ENCODE data around the gene SSX2IP.
A peak's percentile ranks its signal among the peaks of the same experiment; 100 is the strongest.

SSX2IP gene

DNA sequence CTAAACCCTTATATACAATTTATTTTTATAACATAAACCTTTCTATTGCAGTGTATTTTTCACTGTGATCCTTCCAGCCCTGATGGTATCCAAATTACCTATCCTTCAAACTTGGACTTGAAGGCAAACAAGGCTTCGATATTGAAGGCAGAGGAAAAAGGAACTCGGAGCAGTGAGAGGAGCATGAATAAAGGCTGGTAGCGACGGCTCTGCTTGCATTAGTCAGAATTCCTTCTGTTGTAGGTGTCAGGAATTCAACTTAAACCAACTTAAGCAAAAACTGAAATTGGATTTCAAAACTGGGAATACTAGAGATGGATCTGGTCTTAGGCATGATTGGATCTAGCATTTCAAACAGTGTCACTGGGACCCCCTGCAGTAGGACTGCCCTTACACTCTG lies 17.8 kb upstream of the SSX2IP start:
- no peak for DNase-seq

GRCh38 chr1:84705513-84705912 lies 15.3 kb upstream of the SSX2IP start:
- no peak for DNase-seq

GRCh38 chr1:84704872-84705417 lies 14.7 kb upstream of the SSX2IP start:
- peak; percentile 61 to 63 for DNase-seq

- no peak for DNase-seq
Observed at GRCh38 chr1:84703431-84703830, 13.2 kb upstream of the SSX2IP start.

GRCh38 chr1:84702143-84702542 lies 11.9 kb upstream of the SSX2IP start:
- no peak for DNase-seq

GRCh38 chr1:84701376-84701775 lies 11.1 kb upstream of the SSX2IP start:
- DNase-seq: no peak

GRCh38 chr1:84700070-84700469 lies 9.8 kb upstream of the SSX2IP start:
- DNase-seq: peak; percentile 26 to 49

DNA sequence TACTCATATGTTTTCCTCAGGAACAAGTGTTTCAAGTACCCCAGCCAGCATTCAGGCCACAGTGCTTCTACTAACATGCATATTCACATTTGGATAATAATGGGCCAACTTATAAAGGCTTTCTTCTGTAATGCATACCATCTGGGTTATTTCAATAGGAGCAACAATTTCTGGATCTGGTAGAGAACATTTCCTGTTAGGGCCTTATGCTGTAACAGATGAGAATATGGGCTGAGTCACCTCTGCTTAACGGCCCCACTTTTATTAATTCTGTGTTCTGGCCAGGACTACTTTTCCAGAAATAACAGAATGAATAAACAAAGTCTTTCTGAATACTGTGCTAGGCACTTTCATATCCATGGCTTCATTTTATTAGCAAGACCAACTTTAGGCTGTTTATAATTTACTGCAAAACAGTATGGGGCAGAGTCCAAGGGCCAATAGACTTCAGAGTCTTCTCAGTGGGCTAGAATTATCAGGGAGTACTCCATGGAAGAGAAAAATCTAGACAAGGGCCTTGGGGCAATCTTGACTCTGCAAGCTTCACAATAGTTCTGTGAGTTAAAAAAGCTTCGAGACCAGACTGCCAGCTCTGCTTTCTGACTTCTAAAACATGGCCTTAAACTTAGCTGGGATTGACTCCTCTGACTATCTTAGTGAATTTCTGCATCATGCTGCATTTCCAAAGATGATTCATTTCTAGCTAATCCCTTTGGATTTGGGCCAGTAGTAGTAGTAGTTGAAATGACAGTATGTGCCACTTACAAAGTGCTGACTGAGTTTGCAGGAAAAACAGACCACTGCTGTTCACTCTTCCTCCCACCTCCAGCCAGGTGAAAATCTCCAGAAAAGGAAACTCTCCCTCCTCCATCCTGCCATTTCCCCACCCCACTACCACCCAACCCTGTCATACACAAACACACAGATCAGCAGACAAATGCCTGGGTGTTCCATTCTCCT lies 8.2 kb upstream of the SSX2IP start:
- DNase-seq: no peak

DNA sequence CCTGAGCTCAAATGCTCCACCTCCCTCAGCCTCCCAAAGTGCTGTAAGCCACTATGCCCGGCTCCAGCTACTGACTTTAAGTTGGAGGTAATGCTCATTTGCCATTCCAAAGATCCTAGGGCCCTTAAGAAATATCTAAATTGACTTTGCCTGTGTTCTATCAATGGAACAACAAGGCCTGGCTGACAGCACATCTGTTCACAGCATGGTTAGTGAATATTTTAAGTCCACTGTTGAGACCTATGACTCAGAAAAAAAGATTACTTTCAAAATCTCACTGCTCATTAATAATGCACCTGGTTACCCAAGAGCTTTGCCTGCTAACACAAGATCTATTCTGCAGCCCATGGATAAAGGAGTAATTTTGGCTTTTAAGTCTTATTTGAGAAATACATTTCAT lies 3.5 kb upstream of the SSX2IP start:
- DNase-seq: no peak

GRCh38 chr1:84693005-84693404 lies 2.7 kb upstream of the SSX2IP start:
- peak in 1 of 2 experiments; percentile 10 for DNase-seq

DNA sequence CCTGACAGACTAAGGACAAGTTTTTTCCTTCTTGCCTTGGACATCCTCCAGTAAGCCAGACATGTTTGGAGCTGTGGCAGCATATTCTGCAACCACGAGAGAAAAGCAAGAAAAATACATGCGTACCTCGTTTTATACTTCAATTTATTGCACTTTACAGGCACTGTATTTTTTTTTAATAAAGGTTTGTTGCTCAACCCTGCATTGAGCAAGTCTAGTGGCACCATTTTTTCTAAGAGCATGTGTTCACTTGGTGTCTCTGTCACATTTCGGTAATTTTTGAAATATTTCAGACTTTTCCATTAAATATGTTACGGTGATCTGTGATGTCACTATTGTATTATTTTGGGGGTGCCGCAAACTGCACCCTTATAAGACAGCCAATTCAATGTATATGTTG lies 2.1 kb upstream of the SSX2IP start:
- DNase-seq: no peak

GRCh38 chr1:84691122-84691783 lies 992 bp upstream of the SSX2IP start:
- no peak for DNase-seq

DNA sequence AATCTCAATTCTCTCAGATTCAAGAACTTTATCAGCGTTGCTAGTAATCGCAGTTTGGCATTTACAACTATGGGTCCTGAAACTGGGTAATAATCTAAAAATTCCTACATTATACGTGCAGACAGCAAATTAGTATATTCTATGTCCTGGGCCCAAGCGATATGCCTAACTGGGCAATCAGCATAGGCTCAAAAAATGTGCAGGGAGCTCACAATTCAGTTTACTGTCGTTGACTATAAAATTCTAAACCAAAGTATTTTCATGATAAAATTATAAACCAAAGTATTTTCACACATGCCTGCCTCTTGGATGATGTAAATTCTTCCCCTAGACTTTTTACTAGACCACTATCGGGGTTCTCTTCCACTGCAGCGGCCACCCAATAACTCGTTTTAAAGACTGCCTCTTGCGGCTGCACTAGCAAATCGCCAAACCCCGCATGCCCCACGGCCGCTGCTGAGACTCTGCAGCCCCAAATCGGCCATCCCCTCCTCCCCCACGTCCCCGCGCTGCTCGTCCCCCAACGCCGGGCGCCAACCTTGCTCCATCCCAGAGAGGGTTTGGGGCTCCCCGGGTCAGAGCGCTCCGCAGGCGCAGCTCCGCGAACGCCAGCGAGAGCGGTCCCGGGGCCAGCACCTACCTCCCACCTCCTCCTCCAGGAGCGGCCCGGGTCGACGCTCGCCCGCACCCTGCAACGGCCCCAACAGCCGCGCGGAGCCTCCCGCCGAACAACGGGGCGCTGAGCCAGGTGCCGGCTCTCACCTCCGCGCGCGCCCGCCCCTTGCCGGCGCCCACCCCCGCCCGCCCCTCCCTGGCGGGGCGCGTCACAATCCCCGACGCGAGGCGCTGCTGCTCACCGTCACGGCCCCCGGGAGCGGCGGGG lies 506 bp downstream of the SSX2IP start:
- DNase-seq: peak; percentile 35 to 53

DNA sequence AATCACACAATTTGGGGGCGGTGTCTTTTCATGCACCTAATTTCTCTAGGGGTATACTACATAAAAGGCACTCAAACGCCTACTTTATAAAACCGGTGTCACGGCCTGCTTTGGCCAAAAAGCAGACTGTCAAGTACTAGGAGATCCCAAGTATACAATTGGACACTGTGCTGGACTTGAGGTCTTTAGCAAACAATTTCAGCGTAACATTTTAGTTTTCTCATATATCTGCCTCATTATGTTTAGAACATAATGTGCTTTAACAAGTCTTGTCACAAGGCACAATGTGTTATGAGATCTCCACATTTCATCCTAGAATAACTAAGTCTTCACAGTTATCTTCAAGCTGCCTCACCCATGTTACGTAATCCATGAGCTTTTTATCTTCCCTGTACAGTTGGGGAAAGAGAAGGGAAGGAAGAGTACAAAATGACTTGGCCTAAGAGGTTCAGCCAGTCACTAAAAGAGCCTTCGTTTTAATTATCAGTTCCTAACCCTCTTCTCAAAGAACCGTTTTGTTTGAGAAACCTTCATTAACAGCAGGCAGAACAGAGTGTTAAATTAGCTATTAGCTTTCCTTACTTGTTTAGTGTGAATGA lies 1.7 kb downstream of the SSX2IP start:
- DNase-seq: peak; percentile 11 to 17

DNA sequence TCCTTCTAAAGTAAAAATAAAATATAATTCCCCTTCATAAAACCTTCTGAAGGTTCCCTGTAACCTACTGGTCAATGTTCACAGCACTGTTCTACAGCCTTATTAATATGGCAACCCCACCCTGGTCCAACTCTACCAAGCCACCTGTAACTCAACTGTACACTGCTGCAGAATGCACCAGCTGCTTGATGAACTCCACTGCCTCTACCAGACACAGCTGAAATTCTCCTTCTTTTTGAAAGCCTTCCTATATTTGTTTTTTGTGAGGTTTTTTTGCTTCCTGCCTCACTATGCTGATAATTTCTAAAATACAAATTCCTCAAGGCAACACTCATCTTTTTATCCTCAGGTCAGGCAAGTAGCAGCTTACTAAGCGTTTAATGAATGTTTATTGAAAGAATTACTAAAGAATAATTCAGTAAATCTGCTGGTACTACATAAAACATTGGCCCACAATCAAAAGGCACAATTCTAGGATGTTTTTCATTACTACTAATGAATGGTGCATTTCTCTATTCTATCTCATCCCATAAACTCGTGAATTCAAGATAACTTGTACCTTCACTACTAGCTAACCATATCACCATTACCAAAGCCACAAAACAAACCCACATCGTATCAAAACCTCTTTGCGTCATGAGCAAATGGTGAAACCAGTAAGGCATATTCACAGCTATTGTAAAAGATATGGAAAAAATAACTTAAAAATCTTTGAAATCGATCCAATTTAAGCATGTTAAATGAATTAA lies 2.4 kb downstream of the SSX2IP start:
- DNase-seq: no peak

- DNase-seq: no peak
Observed at GRCh38 chr1:84686223-84686622, 4.0 kb downstream of the SSX2IP start.

- no peak for DNase-seq
Observed at GRCh38 chr1:84683508-84683907, 6.8 kb downstream of the SSX2IP start.

GRCh38 chr1:84682047-84682446 lies 8.2 kb downstream of the SSX2IP start:
- no peak for DNase-seq

- DNase-seq: no peak
Observed at GRCh38 chr1:84677415-84678099, 12.7 kb downstream of the SSX2IP start.

GRCh38 chr1:84675631-84676030 lies 14.6 kb downstream of the SSX2IP start:
- DNase-seq: no peak

DNA sequence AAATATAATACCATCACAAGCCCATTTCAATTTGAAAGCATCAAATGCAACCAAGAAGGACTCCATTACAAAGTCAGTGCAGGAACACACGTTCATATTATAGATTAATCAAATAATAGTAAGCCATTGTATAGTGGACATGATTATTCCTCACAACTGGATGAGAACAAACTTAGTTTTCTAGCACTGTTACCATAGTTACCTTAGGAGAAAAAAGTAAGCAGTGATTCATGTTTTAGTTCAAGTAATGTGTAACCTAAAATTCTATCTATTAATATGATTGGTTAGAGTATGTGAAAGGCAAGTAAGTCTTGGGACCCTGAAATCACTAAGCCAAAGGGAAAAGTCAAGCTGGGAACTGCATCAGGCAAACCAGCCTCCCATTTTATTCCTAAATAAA lies 15.2 kb downstream of the SSX2IP start:
- no peak for DNase-seq
